CD4-positive, alpha-beta T cell treated with Interferon gamma for 1 hour (primary cell): ENCODE data around the gene RAD23A.
"Not testable (repeated sequence)": the region's sequence is repeated elsewhere in the genome, so short reads cannot be mapped to it uniquely, and the experiment has no call there.

Experiments used
- DNase-seq: peaks from one replicate; pipeline ENCODE4 v3.0.0-alpha.2; 2020

The RAD23A gene

GRCh38 chr19:12945479-12946091, at the start of gene RAD23A:
TSS of gene RAD23A (plus strand) at chr19:12945862. CDS start at chr19:12945949, 87 bp downstream.
- peak; percentile 98 for DNase-seq

GRCh38 chr19:12896460-12896859, 49.2 kb upstream of the RAD23A start:
- no peak for DNase-seq

GRCh38 chr19:12899891-12900518, 45.7 kb upstream of the RAD23A start:
- peak; percentile 1 for DNase-seq

GRCh38 chr19:12907166-12907565, 38.5 kb upstream of the RAD23A start:
- DNase-seq, result no peak

GRCh38 chr19:12912571-12912970, 33.1 kb upstream of the RAD23A start:
- no peak for DNase-seq

GRCh38 chr19:12913011-12913561, 32.6 kb upstream of the RAD23A start:
- DNase-seq, result no peak

- peak; percentile 51 for DNase-seq
These were observed 31.6 kb upstream of the RAD23A start for GRCh38 chr19:12913851-12914690.

- DNase-seq, result not testable (repeated sequence)
These were observed 29.8 kb upstream of the RAD23A start for GRCh38 chr19:12915860-12916259.

GRCh38 chr19:12918253-12918652, 27.4 kb upstream of the RAD23A start:
- DNase-seq, result no peak

- no peak for DNase-seq
These were observed 24.6 kb upstream of the RAD23A start for GRCh38 chr19:12921047-12921446.

- DNase-seq, result no peak
These were observed 22.7 kb upstream of the RAD23A start for GRCh38 chr19:12922959-12923358.

- DNase-seq, result no peak
These were observed 20.9 kb upstream of the RAD23A start for GRCh38 chr19:12924621-12925310.

GRCh38 chr19:12930002-12930645, 15.5 kb upstream of the RAD23A start:
- no peak for DNase-seq

- DNase-seq, result no peak
These were observed 13.0 kb upstream of the RAD23A start for GRCh38 chr19:12932392-12933286.

GRCh38 chr19:12933287-12934072, 12.2 kb upstream of the RAD23A start, which contains the start of gene FARSA:
TSS of gene FARSA (minus strand) at chr19:12933711. CDS start at chr19:12933696, 15 bp downstream.
- peak; percentile 88 for DNase-seq

- no peak for DNase-seq
These were observed 10.6 kb upstream of the RAD23A start for GRCh38 chr19:12935071-12935470.

- no peak for DNase-seq
These were observed 9.1 kb upstream of the RAD23A start for GRCh38 chr19:12936582-12936981.

GRCh38 chr19:12937093-12937926, 8.4 kb upstream of the RAD23A start:
- peak; percentile 29 for DNase-seq
